Measurements from ENCODE around the gene SLX9. TPM values are rescaled to one million over a fixed set of nuclear protein-coding genes. Genes with fewer than 3 reads are reported as not detected.

The SLX9 gene
- total and polyA plus RNA-seq, 8 donors, result 5.4 to 83.4 (median 19.3) TPM

DNA sequence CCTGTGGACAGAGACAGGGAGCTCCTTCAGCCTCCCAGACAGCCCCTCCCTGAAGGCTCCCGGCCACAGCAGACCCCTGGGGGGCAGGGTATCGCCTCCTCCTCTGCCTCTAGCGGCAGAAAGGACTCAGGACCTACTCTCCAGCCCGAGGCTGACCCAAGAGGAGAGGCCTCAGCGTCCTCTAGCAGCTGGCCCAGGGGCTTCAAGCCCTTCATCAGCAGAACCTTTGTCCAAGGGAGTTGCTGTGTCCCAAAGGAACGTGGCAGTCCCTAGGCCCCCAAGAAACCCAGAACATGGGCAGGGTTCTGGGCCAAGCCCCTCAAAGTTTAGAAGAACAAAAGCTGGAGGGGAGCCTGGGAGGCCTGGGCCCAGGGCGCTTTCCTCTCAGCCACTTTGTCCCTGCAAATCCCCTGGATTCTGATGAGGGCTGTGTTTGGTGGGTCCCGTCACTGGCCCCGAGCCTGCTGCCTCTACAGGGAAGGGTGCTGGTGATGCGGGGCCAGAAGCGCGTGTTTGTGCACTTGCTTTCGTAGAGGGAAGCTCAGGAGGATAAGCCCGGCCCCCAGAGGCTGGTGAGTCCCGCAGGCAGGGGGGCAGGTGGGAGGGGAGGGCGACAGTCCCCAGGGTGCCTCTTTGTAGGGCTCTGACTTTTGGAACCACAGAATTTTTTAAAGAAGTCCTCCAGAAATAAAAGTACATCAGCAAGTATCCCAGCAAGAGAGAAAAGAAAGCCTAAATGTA lies 32.4 kb upstream of the SLX9 start:
- H3K4me1 ChIP-seq, result peaks cover 21 to 75% (median 50%) of the 10 kb centered on the region in 4 donors
- peak overlapping the region in 4 of 5 donors; percentile 50 to 84 (median 70) for H3K27ac ChIP-seq
- no peaks in the 10 kb centered on the region for H3K9me3 ChIP-seq
- H3K36me3 ChIP-seq, result peaks cover 0 to 19% (median 0%) of the 10 kb centered on the region in 4 donors
- TF ChIP-seq POLR2A (IDR thresholded peaks at IDR 0.05), result no peak
- TF ChIP-seq, protein P1, sequence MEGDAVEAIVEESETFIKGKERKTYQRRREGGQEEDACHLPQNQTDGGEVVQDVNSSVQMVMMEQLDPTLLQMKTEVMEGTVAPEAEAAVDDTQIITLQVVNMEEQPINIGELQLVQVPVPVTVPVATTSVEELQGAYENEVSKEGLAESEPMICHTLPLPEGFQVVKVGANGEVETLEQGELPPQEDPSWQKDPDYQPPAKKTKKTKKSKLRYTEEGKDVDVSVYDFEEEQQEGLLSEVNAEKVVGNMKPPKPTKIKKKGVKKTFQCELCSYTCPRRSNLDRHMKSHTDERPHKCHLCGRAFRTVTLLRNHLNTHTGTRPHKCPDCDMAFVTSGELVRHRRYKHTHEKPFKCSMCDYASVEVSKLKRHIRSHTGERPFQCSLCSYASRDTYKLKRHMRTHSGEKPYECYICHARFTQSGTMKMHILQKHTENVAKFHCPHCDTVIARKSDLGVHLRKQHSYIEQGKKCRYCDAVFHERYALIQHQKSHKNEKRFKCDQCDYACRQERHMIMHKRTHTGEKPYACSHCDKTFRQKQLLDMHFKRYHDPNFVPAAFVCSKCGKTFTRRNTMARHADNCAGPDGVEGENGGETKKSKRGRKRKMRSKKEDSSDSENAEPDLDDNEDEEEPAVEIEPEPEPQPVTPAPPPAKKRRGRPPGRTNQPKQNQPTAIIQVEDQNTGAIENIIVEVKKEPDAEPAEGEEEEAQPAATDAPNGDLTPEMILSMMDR (IDR thresholded peaks at IDR 0.05), result no peak
- TF ChIP-seq POLR2AphosphoS5 (IDR thresholded peaks at IDR 0.05), result no peak
- TF ChIP-seq EP300 (IDR thresholded peaks at IDR 0.05), result no peak
- peak in 1 of 2 donors; percentile 38 for DNase-seq
- peak overlapping the region; percentile 9 to 13 (median 11) for H3K4me3 ChIP-seq
- 60 to 76% (median 62%) methylated on average over 10 to 16 of the region's 16 CpGs for WGBS, 5 donors
- intact Hi-C loops (cut with DNase I; ENCODE audit: low total_unique reads), result no loop called here
- H3K27me3 ChIP-seq, result no peaks in the 10 kb centered on the region

DNA sequence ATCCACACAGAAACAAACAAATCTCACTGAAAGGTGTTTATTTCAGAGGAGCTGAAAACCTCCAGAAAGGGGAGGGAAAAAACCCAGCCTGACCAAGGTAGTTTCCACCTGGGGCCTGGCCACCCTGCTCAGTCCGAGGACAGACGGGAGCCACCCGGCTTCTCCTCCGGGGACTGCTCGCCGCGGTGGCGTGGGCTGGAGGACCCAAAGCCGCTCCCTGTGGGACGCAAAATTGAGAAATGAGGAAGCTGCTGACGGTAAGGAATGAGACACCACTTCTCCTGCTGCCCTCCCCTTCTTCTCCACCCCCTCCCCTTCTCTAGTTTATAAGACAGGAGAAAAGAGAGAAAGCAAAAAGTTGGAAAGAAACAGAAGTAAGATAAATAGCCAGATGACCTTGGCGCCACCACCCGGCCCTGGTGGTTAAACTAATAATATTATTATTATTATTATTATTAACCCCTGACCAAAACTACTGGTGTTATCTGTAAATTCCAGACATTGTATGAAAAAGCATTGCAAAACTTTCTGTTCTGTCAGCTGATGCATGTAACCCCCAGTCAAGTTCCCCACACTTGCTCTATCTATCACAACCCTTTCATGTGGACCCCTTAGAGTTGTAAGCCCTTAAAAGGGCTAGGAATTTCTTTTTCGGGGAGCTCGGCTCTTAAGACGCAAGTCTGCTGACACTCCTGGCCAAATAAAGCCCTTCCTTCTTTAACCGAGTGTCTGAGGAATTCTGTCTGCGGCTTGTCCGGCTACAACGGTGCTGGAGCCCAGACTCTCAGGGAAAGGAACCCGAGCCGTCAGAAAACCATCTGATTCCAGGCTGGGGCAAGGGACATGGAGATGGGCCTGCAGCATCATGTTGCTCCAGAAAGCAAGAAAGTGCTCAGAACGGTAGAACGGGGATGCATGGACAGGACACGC lies 31.6 kb upstream of the SLX9 start:
- H3K27me3 ChIP-seq, result no peaks in the 10 kb centered on the region
- peak overlapping the region in 4 of 5 donors; percentile 50 to 84 (median 70) for H3K27ac ChIP-seq
- DNase-seq, result peak in 1 of 2 donors; percentile 53
- no peaks in the 10 kb centered on the region for H3K9me3 ChIP-seq
- TF ChIP-seq, protein P1 (IDR thresholded peaks at IDR 0.05), result no peak
- TF ChIP-seq POLR2AphosphoS5 (IDR thresholded peaks at IDR 0.05), result peak in 1 of 3 donors; percentile 33
- H3K4me3 ChIP-seq, result peak overlapping the region; percentile 9 to 13 (median 11)
- intact Hi-C loops (cut with DNase I; ENCODE audit: low total_unique reads), result no loop called here
- WGBS, 5 donors, result 49 to 70% (median 62%) methylated on average over 25 of the region's 25 CpGs
- H3K4me1 ChIP-seq, result peaks cover 23 to 74% (median 55%) of the 10 kb centered on the region in 4 donors
- H3K36me3 ChIP-seq, result peaks cover 0 to 16% (median 0%) of the 10 kb centered on the region in 4 donors

DNA sequence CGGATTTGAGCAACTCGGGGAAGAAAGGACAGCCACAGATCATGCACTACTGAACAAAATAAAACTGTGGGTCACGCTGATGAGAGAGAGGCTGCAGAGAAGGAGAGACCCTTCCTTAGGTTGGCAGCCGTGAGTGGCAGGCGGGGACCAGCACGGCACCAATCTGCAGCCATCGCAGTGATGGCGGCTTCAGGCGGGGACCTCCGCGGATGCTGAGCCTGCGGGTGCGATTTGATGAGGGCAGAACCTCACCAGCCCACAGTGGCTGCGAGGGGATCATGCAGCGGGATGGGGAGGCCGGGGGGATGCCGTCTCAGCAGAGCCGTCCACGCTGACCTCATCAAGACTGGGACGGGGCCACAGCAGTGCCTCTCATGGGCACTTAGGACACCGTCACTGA lies 30.9 kb upstream of the SLX9 start:
- no peak overlapping the region for H3K4me3 ChIP-seq

More for the DNA sequence above, 30.9 kb upstream of the SLX9 start:
- TF ChIP-seq POLR2A (IDR thresholded peaks at IDR 0.05) (no peak), POLR2AphosphoS5 (IDR thresholded peaks at IDR 0.05) (no peak), EP300 (IDR thresholded peaks at IDR 0.05) (no peak)
- TF ChIP-seq, protein P1 (IDR thresholded peaks at IDR 0.05), result no peak
- DNase-seq, result no peak
- H3K27ac ChIP-seq, result peak overlapping the region in 2 of 5 donors; percentile 77 to 84
- 92 to 95% (median 93%) methylated on average over 16 to 21 of the region's 21 CpGs for WGBS, 5 donors
- H3K9me3 ChIP-seq, result no peaks in the 10 kb centered on the region
- peaks cover 30 to 74% (median 58%) of the 10 kb centered on the region in 4 donors for H3K4me1 ChIP-seq
- intact Hi-C loops (cut with DNase I; ENCODE audit: low total_unique reads), result no loop called here
- H3K36me3 ChIP-seq, result peaks cover 0 to 9% (median 0%) of the 10 kb centered on the region in 4 donors
- no peaks in the 10 kb centered on the region for H3K27me3 ChIP-seq

All from stomach (tissue), 9 donors.